OCI-LY3 (cell line): Measurements from ENCODE around the gene UBXN2A.
"Not testable (repeated sequence)": the region's sequence is repeated elsewhere in the genome, so short reads cannot be mapped to it uniquely, and the experiment has no call there.

Experiments
- H2AFZ ChIP-seq: fragments of 200-600, 300-600 bp; shearing (Covaris generic); 2 replicates; pipeline ENCODE4 v1.6.0; 2014; ENCODE audit warnings: antibody characterized with exemption, low read depth, low read length
- H3K27ac ChIP-seq: fragments of 200-600, 300-600 bp; sonication (generic); 2 replicates; pipeline ENCODE4 v1.5.1; 2014; ENCODE audit warnings: mild to moderate bottlenecking, low read length, moderate library complexity, mixed read lengths
- H3K27me3 ChIP-seq: fragments of 200-600, 300-600 bp; sonication (generic); 2 replicates; pipeline ENCODE4 v1.6.1; 2014; ENCODE audit warnings: low read depth, low read length, mixed read lengths
- H3K36me3 ChIP-seq: fragments of 200-600, 300-600 bp; sonication (generic); replicated peaks from 2 replicates; pipeline ENCODE3; 2014; ENCODE audit warnings: low read depth, low read length, mixed read lengths
- H3K4me1 ChIP-seq: fragments of 300-600, 200-600 bp; sonication (generic); 2 replicates; pipeline ENCODE4 v1.6.1; 2014; ENCODE audit warnings: low read length, mixed read lengths
- H3K4me2 ChIP-seq: fragments of 200-600, 300-600 bp; sonication (generic); 2 replicates; pipeline ENCODE4 v1.6.1; 2014; ENCODE audit warnings: low read length, mixed read lengths
- H3K4me3 ChIP-seq: fragments of 300-600, 200-600 bp; sonication (generic); 2 replicates; pipeline ENCODE4 v1.5.1; 2014; ENCODE audit warnings: antibody characterized with exemption, mild to moderate bottlenecking, low read length, moderate library complexity
- H3K79me2 ChIP-seq: fragments of 300-600, 200-600 bp; shearing (Covaris generic); 2 replicates; pipeline ENCODE4 v1.6.1; 2014; ENCODE audit warnings: mild to moderate bottlenecking, low read length, mixed read lengths
- H3K9ac ChIP-seq: fragments of 300-600, 200-600 bp; shearing (Covaris generic); 2 replicates; pipeline ENCODE4 v1.6.0; 2014; ENCODE audit warnings: mild to moderate bottlenecking, low read length, moderate library complexity
- H3K9me3 ChIP-seq: fragments of 200-600, 300-600 bp; shearing (Covaris generic); 2 replicates; pipeline ENCODE4 v1.6.1; 2014; ENCODE audit warnings: low read length, mixed read lengths; ENCODE audit not compliant: insufficient read depth
- H4K20me1 ChIP-seq: fragments of 200-600, 300-600 bp; sonication (generic); 2 replicates; pipeline ENCODE4 v1.6.1; 2016; ENCODE audit warnings: low read length, mixed read lengths; ENCODE audit not compliant: insufficient read depth
- CTCF ChIP-seq: fragments of 200-600, 300-600 bp; sonication (generic); IDR thresholded peaks from 2 replicates; pipeline ENCODE4 v1.5.1; 2014; ENCODE audit warnings: antibody characterized with exemption, low read length, low read depth
- EZH2phosphoT487 ChIP-seq: fragments of 200-600 bp; shearing (Covaris generic); IDR thresholded peaks from 2 replicates; pipeline ENCODE4 v1.6.1; 2018; ENCODE audit warnings: antibody characterized with exemption, mixed run types, low read depth

Gene UBXN2A

GRCh38 chr2:24011250-24012104 lies 71.2 kb downstream of the UBXN2A start:
- Histone ChIP-seq H3K4me2 (no peak overlapping the region), H3K79me2 (no peaks in the 10 kb centered on the region), H3K4me3 (no peak overlapping the region), H3K9me3 (no peaks in the 10 kb centered on the region), H2AFZ (no peak overlapping the region), H4K20me1 (no peaks in the 10 kb centered on the region), H3K4me1 (no peaks in the 10 kb centered on the region), H3K27ac (no peak overlapping the region), H3K27me3 (no peaks in the 10 kb centered on the region), H3K36me3 (no peaks in the 10 kb centered on the region), H3K9ac (no peak overlapping the region)
- TF ChIP-seq EZH2phosphoT487 (no peak), CTCF (no peak)

GRCh38 chr2:24012521-24013188 lies 72.4 kb downstream of the UBXN2A start:
- Histone ChIP-seq H3K36me3 (no peaks in the 10 kb centered on the region), H3K4me2 (no peak overlapping the region), H2AFZ (no peak overlapping the region), H3K9ac (no peak overlapping the region), H3K27ac (no peak overlapping the region), H3K27me3 (no peaks in the 10 kb centered on the region), H4K20me1 (no peaks in the 10 kb centered on the region), H3K4me3 (no peak overlapping the region), H3K79me2 (no peaks in the 10 kb centered on the region), H3K4me1 (no peaks in the 10 kb centered on the region), H3K9me3 (no peaks in the 10 kb centered on the region)
- TF ChIP-seq CTCF, result no peak
- TF ChIP-seq EZH2phosphoT487, result no peak

- H3K9me3 ChIP-seq, H2AFZ ChIP-seq, H3K4me1 ChIP-seq, H4K20me1 ChIP-seq, H3K4me2 ChIP-seq, H3K4me3 ChIP-seq, H3K9ac ChIP-seq, H3K27ac ChIP-seq, H3K36me3 ChIP-seq, H3K27me3 ChIP-seq, H3K79me2 ChIP-seq: not testable (repeated sequence)
Measured at GRCh38 chr2:24014902-24015301, 74.6 kb downstream of the UBXN2A start.

- H2AFZ ChIP-seq, result no peak overlapping the region
- H3K27ac ChIP-seq, result no peak overlapping the region
- H3K4me2 ChIP-seq, result no peak overlapping the region
- H4K20me1 ChIP-seq, result no peaks in the 10 kb centered on the region
- no peaks in the 10 kb centered on the region for H3K4me1 ChIP-seq
- H3K27me3 ChIP-seq, result no peaks in the 10 kb centered on the region
- no peak overlapping the region for H3K4me3 ChIP-seq
- H3K79me2 ChIP-seq, result no peaks in the 10 kb centered on the region
- H3K36me3 ChIP-seq, result no peaks in the 10 kb centered on the region
- no peak for TF ChIP-seq EZH2phosphoT487
- TF ChIP-seq CTCF, result no peak
- no peaks in the 10 kb centered on the region for H3K9me3 ChIP-seq
- no peak overlapping the region for H3K9ac ChIP-seq
Measured at GRCh38 chr2:24015562-24016375, 75.5 kb downstream of the UBXN2A start.
